GM23338 (cell line): ENCODE results near the gene GIMAP4. TPM values are rescaled to one million over a fixed set of nuclear protein-coding genes. Genes with fewer than 3 reads are reported as not detected.

Experiments used
- EZH2 ChIP-seq: fragments of 200-600 bp; sonication (generic); IDR thresholded peaks from one replicate; pipeline ENCODE4 v1.8.0; 2017; ENCODE audit warnings: antibody characterized with exemption, mild to moderate bottlenecking, low read depth; ENCODE audit not compliant: unreplicated experiment
- STAT1 ChIP-seq: IDR thresholded peaks from one replicate; pipeline ENCODE4 v1.6.1; 2016; ENCODE audit warnings: antibody characterized with exemption; ENCODE audit not compliant: unreplicated experiment
- polyA plus RNA-seq: library from polyadenylated mRNA; unstranded; fragments of >200 nt; fragmentation: Nextera tagmentation; extraction: Ambion mirVana; gene quantifications from 2 replicates; pipeline ENCODE4 v1.2.1, GENCODE V29; 2016
- total RNA-seq: library from RNA; depleted of rRNA; stranded (reverse); fragments of >200 nt; shearing (Covaris generic); gene quantifications from 2 replicates; pipeline ENCODE4 v1.2.3, GENCODE V29; 2014; rRNA removed
- TF ChIP-seq, protein P1 (sequence below): fragments of 250-450 bp; sonication (Bioruptor Pico); IDR thresholded peaks from 2 replicates; pipeline ENCODE4 v1.5.0; 2020; ENCODE audit warnings: mild to moderate bottlenecking, moderate library complexity
- TF ChIP-seq, protein P2 (sequence below), 2 experiments: fragments of 200-600 bp in 1 of 2; sonication (generic) in 1 of 2; conservative IDR thresholded peaks; 2 replicates each; pipeline versions ENCODE4 v1.5.1 to v1.6.1; 2016 to 2017; ENCODE audit warnings: antibody characterized with exemption in 2 of 2, low read depth in 2 of 2, mild to moderate bottlenecking in 2 of 2, moderate library complexity in 1 of 2
- TF ChIP-seq, protein P3 (sequence below): IDR thresholded peaks from 2 replicates; pipeline ENCODE4 v1.6.1; 2016; ENCODE audit warnings: antibody characterized with exemption

The GIMAP4 gene
- total and polyA plus RNA-seq, 2 experiments from 2014 or later: not detected

DNA sequence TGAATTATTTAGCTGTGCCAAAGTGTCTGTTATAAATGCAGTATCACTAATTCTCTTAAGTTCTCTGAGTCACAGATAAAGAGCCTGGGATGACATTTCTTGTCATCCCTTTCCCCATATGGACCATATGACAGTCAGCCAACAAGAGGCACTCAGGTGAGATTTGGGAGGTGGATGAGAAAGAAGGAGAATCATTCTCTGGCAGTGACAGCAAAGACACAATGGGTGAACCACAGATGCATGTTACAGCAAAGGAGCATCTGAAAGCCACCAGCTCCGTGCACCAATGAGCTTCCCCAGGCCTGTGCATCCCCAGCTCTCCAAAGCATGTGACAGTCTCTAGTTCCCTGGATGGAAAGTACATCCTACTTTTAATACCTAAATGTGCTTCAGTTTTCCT is 54.2 kb downstream of the GIMAP4 start (continued):
- TF ChIP-seq, protein P1, sequence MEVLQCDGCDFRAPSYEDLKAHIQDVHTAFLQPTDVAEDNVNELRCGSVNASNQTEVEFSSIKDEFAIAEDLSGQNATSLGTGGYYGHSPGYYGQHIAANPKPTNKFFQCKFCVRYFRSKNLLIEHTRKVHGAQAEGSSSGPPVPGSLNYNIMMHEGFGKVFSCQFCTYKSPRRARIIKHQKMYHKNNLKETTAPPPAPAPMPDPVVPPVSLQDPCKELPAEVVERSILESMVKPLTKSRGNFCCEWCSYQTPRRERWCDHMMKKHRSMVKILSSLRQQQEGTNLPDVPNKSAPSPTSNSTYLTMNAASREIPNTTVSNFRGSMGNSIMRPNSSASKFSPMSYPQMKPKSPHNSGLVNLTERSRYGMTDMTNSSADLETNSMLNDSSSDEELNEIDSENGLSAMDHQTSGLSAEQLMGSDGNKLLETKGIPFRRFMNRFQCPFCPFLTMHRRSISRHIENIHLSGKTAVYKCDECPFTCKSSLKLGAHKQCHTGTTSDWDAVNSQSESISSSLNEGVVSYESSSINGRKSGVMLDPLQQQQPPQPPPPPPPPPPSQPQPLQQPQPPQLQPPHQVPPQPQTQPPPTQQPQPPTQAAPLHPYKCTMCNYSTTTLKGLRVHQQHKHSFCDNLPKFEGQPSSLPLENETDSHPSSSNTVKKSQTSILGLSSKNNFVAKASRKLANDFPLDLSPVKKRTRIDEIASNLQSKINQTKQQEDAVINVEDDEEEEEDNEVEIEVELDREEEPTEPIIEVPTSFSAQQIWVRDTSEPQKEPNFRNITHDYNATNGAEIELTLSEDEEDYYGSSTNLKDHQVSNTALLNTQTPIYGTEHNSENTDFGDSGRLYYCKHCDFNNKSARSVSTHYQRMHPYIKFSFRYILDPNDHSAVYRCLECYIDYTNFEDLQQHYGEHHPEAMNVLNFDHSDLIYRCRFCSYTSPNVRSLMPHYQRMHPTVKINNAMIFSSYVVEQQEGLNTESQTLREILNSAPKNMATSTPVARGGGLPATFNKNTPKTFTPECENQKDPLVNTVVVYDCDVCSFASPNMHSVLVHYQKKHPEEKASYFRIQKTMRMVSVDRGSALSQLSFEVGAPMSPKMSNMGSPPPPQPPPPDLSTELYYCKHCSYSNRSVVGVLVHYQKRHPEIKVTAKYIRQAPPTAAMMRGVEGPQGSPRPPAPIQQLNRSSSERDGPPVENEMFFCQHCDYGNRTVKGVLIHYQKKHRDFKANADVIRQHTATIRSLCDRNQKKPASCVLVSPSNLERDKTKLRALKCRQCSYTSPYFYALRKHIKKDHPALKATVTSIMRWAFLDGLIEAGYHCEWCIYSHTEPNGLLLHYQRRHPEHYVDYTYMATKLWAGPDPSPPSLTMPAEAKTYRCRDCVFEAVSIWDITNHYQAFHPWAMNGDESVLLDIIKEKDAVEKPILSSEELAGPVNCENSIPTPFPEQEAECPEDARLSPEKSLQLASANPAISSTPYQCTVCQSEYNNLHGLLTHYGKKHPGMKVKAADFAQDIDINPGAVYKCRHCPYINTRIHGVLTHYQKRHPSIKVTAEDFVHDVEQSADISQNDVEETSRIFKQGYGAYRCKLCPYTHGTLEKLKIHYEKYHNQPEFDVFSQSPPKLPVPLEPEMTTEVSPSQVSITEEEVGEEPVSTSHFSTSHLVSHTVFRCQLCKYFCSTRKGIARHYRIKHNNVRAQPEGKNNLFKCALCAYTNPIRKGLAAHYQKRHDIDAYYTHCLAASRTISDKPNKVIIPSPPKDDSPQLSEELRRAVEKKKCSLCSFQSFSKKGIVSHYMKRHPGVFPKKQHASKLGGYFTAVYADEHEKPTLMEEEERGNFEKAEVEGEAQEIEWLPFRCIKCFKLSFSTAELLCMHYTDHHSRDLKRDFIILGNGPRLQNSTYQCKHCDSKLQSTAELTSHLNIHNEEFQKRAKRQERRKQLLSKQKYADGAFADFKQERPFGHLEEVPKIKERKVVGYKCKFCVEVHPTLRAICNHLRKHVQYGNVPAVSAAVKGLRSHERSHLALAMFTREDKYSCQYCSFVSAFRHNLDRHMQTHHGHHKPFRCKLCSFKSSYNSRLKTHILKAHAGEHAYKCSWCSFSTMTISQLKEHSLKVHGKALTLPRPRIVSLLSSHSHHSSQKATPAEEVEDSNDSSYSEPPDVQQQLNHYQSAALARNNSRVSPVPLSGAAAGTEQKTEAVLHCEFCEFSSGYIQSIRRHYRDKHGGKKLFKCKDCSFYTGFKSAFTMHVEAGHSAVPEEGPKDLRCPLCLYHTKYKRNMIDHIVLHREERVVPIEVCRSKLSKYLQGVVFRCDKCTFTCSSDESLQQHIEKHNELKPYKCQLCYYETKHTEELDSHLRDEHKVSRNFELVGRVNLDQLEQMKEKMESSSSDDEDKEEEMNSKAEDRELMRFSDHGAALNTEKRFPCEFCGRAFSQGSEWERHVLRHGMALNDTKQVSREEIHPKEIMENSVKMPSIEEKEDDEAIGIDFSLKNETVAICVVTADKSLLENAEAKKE (CRISPR knock-in tag): no peak
- TF ChIP-seq EZH2: no peak
- TF ChIP-seq, protein P2, sequence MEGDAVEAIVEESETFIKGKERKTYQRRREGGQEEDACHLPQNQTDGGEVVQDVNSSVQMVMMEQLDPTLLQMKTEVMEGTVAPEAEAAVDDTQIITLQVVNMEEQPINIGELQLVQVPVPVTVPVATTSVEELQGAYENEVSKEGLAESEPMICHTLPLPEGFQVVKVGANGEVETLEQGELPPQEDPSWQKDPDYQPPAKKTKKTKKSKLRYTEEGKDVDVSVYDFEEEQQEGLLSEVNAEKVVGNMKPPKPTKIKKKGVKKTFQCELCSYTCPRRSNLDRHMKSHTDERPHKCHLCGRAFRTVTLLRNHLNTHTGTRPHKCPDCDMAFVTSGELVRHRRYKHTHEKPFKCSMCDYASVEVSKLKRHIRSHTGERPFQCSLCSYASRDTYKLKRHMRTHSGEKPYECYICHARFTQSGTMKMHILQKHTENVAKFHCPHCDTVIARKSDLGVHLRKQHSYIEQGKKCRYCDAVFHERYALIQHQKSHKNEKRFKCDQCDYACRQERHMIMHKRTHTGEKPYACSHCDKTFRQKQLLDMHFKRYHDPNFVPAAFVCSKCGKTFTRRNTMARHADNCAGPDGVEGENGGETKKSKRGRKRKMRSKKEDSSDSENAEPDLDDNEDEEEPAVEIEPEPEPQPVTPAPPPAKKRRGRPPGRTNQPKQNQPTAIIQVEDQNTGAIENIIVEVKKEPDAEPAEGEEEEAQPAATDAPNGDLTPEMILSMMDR (conservative IDR thresholded peaks at IDR 0.05; ENCODE audit: low read depth in 2 of 2): no peak
- TF ChIP-seq, protein P3, sequence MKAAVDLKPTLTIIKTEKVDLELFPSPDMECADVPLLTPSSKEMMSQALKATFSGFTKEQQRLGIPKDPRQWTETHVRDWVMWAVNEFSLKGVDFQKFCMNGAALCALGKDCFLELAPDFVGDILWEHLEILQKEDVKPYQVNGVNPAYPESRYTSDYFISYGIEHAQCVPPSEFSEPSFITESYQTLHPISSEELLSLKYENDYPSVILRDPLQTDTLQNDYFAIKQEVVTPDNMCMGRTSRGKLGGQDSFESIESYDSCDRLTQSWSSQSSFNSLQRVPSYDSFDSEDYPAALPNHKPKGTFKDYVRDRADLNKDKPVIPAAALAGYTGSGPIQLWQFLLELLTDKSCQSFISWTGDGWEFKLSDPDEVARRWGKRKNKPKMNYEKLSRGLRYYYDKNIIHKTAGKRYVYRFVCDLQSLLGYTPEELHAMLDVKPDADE: no peak
- no peak for TF ChIP-seq STAT1

Other genes starting within 250 kb of the GIMAP4 start
- 67.6 and 75.2 TPM in 2 replicates for gene LRRC61, start 244.0 kb upstream of the GIMAP4 start, total RNA-seq
- gene LRRC61, start 244.0 kb upstream of the GIMAP4 start, polyA plus RNA-seq: 29.7 and 34.7 TPM in 2 replicates
- gene ACTR3C, start 243.8 kb upstream of the GIMAP4 start, total RNA-seq: 1.5 and 5.8 TPM in 2 replicates
- gene ACTR3C, start 243.8 kb upstream of the GIMAP4 start, polyA plus RNA-seq: 1.8 and 3.5 TPM in 2 replicates
- gene RARRES2, start 225.8 kb upstream of the GIMAP4 start, total RNA-seq: 164 and 169 TPM in 2 replicates
- gene RARRES2, start 225.8 kb upstream of the GIMAP4 start, polyA plus RNA-seq: 314 and 317 TPM in 2 replicates
- gene REPIN1, start 198.6 kb upstream of the GIMAP4 start, total RNA-seq: 143 and 156 TPM in 2 replicates
- gene REPIN1, start 198.6 kb upstream of the GIMAP4 start, polyA plus RNA-seq: 29.2 and 29.8 TPM in 2 replicates
- 35.2 and 38.2 TPM in 2 replicates for gene ZNF775, start 188.1 kb upstream of the GIMAP4 start, total RNA-seq
- 4.5 and 6.7 TPM in 2 replicates for gene ZNF775, start 188.1 kb upstream of the GIMAP4 start, polyA plus RNA-seq
- gene GIMAP8, start 116.8 kb upstream of the GIMAP4 start, total RNA-seq: not detected in 2 replicates
- gene GIMAP8, start 116.8 kb upstream of the GIMAP4 start, polyA plus RNA-seq: 0.06 TPM in 1 of 2 replicates, not detected in the other
- gene GIMAP7, start 52.5 kb upstream of the GIMAP4 start, total RNA-seq: not detected in 2 replicates
- gene GIMAP7, start 52.5 kb upstream of the GIMAP4 start, polyA plus RNA-seq: not detected in 2 replicates
- gene GIMAP6, start 65.0 kb downstream of the GIMAP4 start, total RNA-seq: not detected in 2 replicates
- gene GIMAP6, start 65.0 kb downstream of the GIMAP4 start, polyA plus RNA-seq: not detected in 2 replicates
- not detected in 2 replicates for gene GIMAP2, start 118.3 kb downstream of the GIMAP4 start, total RNA-seq
- gene GIMAP2, start 118.3 kb downstream of the GIMAP4 start, polyA plus RNA-seq: not detected in 2 replicates
- gene GIMAP1, start 149.2 kb downstream of the GIMAP4 start, total RNA-seq: not detected in 2 replicates
- not detected in 2 replicates for gene GIMAP1, start 149.2 kb downstream of the GIMAP4 start, polyA plus RNA-seq
- gene GIMAP5, start 170.0 kb downstream of the GIMAP4 start, total RNA-seq: not detected in 2 replicates
- not detected in 2 replicates for gene GIMAP5, start 170.0 kb downstream of the GIMAP4 start, polyA plus RNA-seq
- gene TMEM176B, start 233.0 kb downstream of the GIMAP4 start, total RNA-seq: 0.35 and 0.47 TPM in 2 replicates
- gene TMEM176B, start 233.0 kb downstream of the GIMAP4 start, polyA plus RNA-seq: 0.42 and 0.83 TPM in 2 replicates
- not detected in 2 replicates for gene TMEM176A, start 233.4 kb downstream of the GIMAP4 start, total RNA-seq
- 0.34 and 0.66 TPM in 2 replicates for gene TMEM176A, start 233.4 kb downstream of the GIMAP4 start, polyA plus RNA-seq